CD14-positive monocyte (primary cell): ENCODE data around the gene RGS7. TPM values are rescaled to one million over a fixed set of nuclear protein-coding genes. Genes with fewer than 3 reads are reported as not detected.

ENCODE experiments used
- DNase-seq, 3 donors: peaks; one replicate each; pipeline ENCODE4 v3.0.0-alpha.2; 2011 to 2022
- H2AFZ ChIP-seq: 2 replicates; pipeline ENCODE4 v1.6.0; 2012; ENCODE audit warnings: mild to moderate bottlenecking, low read depth, low read length, inconsistent platforms; ENCODE audit not compliant: insufficient read depth, poor library complexity, severe bottlenecking
- H3K27ac ChIP-seq, 2 donors: 1 replicate in 1 of 2; 2 replicates in 1 of 2; pipeline ENCODE4 v1.5.1; 2012 to 2013; ENCODE audit warnings: low read length in 2 of 2, control low read depth in 1 of 2, inconsistent platforms in 1 of 2, low read depth in 1 of 2, mild to moderate bottlenecking in 1 of 2
- H3K27me3 ChIP-seq, 2 donors: one replicate each; pipeline versions ENCODE4 v1.6.0 to v1.6.1; 2011 to 2013; ENCODE audit warnings: low read length in 2 of 2; ENCODE audit not compliant: control insufficient read depth in 2 of 2, insufficient read depth in 2 of 2
- H3K36me3 ChIP-seq, 2 donors: replicated peaks in 1 of 2; 1 replicate in 1 of 2; 2 replicates in 1 of 2; pipeline versions ENCODE4 v1.5.1 to v1.6.1; 2012 to 2013; ENCODE audit warnings: low read length in 2 of 2, control low read depth in 1 of 2, inconsistent platforms in 1 of 2, mild to moderate bottlenecking in 1 of 2; ENCODE audit not compliant: insufficient read depth in 2 of 2, control insufficient read depth in 1 of 2
- H3K4me1 ChIP-seq, 2 donors: 1 replicate in 1 of 2; 2 replicates in 1 of 2; pipeline versions ENCODE4 v1.5.1 to v1.6.1; 2012 to 2013; ENCODE audit warnings: low read length in 2 of 2, control low read depth in 1 of 2, inconsistent platforms in 1 of 2, mild to moderate bottlenecking in 1 of 2, moderate library complexity in 1 of 2; ENCODE audit not compliant: insufficient read depth in 2 of 2, control insufficient read depth in 1 of 2
- H3K4me2 ChIP-seq: replicated peaks from 2 replicates; pipeline ENCODE3; 2012; ENCODE audit warnings: low read length, moderate library complexity, mild to moderate bottlenecking; ENCODE audit not compliant: poor library complexity, severe bottlenecking; ENCODE audit errors: extremely low read depth
- H3K4me3 ChIP-seq, 3 experiments: fragments of 200-600 bp in 1 of 3; sonication (generic) in 1 of 3; replicated peaks in 1 of 3; 1 replicate in 2 of 3; 2 replicates in 1 of 3; pipeline ENCODE4 v1.5.1; 2011 to 2013; ENCODE audit warnings: low read length in 3 of 3, mild to moderate bottlenecking in 3 of 3, control low read depth in 2 of 3, low read depth in 2 of 3, inconsistent platforms in 1 of 3, moderate library complexity in 1 of 3
- H3K79me2 ChIP-seq: 2 replicates; pipeline ENCODE4 v1.6.0; 2012; ENCODE audit warnings: mild to moderate bottlenecking, control low read depth, inconsistent platforms, low read length, moderate library complexity; ENCODE audit not compliant: insufficient read depth
- H3K9ac ChIP-seq: 2 replicates; pipeline ENCODE4 v1.6.0; 2017; ENCODE audit warnings: low read length, mild to moderate bottlenecking; ENCODE audit not compliant: insufficient read depth, poor library complexity, severe bottlenecking
- H3K9me3 ChIP-seq, 2 donors: replicated peaks in 1 of 2; 1 replicate in 1 of 2; 2 replicates in 1 of 2; pipeline versions ENCODE4 v1.5.1 to v1.6.1; 2012 to 2013; ENCODE audit warnings: low read length in 2 of 2, control low read depth in 1 of 2; ENCODE audit not compliant: control insufficient read depth in 1 of 2, insufficient read depth in 1 of 2
- H4K20me1 ChIP-seq: 2 replicates; pipeline ENCODE4 v1.6.0; 2012; ENCODE audit warnings: mild to moderate bottlenecking, low read length, control low read depth, moderate library complexity; ENCODE audit not compliant: insufficient read depth
- H3K27ac Mint-ChIP-seq, 7 donors: one replicate each; pipeline ENCODE4 v1.8.0; 2020; ENCODE audit warnings: mild to moderate bottlenecking in 7 of 7, mixed read lengths in 7 of 7, moderate library complexity in 6 of 7, inconsistent platforms in 2 of 7
- H3K27me3 Mint-ChIP-seq, 3 donors: one replicate each; pipeline ENCODE4 v1.8.0; 2021 to 2022; ENCODE audit warnings: low read depth in 3 of 3, mild to moderate bottlenecking in 3 of 3, mixed read lengths in 3 of 3, moderate library complexity in 3 of 3, inconsistent platforms in 1 of 3
- H3K36me3 Mint-ChIP-seq, 2 donors: one replicate each; pipeline ENCODE4 v1.8.0; 2020; ENCODE audit warnings: mixed read lengths in 2 of 2, inconsistent platforms in 1 of 2, mild to moderate bottlenecking in 1 of 2
- H3K4me1 Mint-ChIP-seq: one replicate; pipeline ENCODE4 v1.8.0; 2020; ENCODE audit warnings: mild to moderate bottlenecking, mixed read lengths
- H3K4me3 Mint-ChIP-seq, 2 donors: one replicate each; pipeline ENCODE4 v1.8.0; 2020; ENCODE audit warnings: mild to moderate bottlenecking in 2 of 2, mixed read lengths in 2 of 2, moderate library complexity in 1 of 2
- H3K9me3 Mint-ChIP-seq, 7 donors: one replicate each; pipeline ENCODE4 v1.8.0; 2020 to 2022; ENCODE audit warnings: mixed read lengths in 7 of 7, mild to moderate bottlenecking in 6 of 7, moderate library complexity in 6 of 7, inconsistent platforms in 2 of 7
- CTCF ChIP-seq: fragments of 200-600 bp; IDR thresholded peaks from one replicate; pipeline ENCODE4 v1.8.0; 2022; ENCODE audit warnings: antibody characterized with exemption, mild to moderate bottlenecking
- WGBS: methylation state at CpG from one replicate; pipeline ENCODE4 v1.1.5; 2013; ENCODE audit warnings: missing lambda C conversion rate; ENCODE audit not compliant: insufficient coverage; 5-methylcytosine and 5-hydroxymethylcytosine counted together
- intact Hi-C, 2 donors: fragments of 100-400 bp; cut with micrococcal nuclease; formaldehyde crosslinking; loops; one replicate each; pipeline versions ENCODE4 v1.15.0 to v1.15.1; 2023
- polyA plus RNA-seq, 3 donors: library from polyadenylated mRNA; depleted of rRNA in 1 of 3; unstranded in 2 of 3; stranded (reverse) in 1 of 3; fragments of 300-500 nt in 2 of 3; fragments of >200 nt in 1 of 3; fragmentation: Illumina TruSeq in 2 of 3; gene quantifications; 1 replicate in 2 of 3; 2 replicates in 1 of 3; pipeline ENCODE4 v1.2.3, GENCODE V29; 2012 to 2021

Gene RGS7
- polyA plus RNA-seq, 3 donors: not detected

- no peaks in the 10 kb centered on the region for H3K4me1 ChIP-seq
- TF ChIP-seq CTCF: no peak
- no peak overlapping the region for H3K27ac Mint-ChIP-seq
Observed at GRCh38 chr1:240827786-240828185, 529.2 kb downstream of the RGS7 start.

GRCh38 chr1:240824238-240824637 lies 532.8 kb downstream of the RGS7 start:
- no peak overlapping the region for H3K4me3 Mint-ChIP-seq
- no peak overlapping the region for H3K4me3 ChIP-seq
- intact Hi-C loops: no loop called here

More at GRCh38 chr1:240827786-240828185, 529.2 kb downstream of the RGS7 start:
- no peak overlapping the region for H2AFZ ChIP-seq
- no peaks in the 10 kb centered on the region for H4K20me1 ChIP-seq
- no peak overlapping the region for H3K27ac ChIP-seq
- intact Hi-C loops: no loop called here
- no peaks in the 10 kb centered on the region for H3K79me2 ChIP-seq
- H3K4me2 ChIP-seq: no peak overlapping the region
- no peak overlapping the region for H3K9ac ChIP-seq
- H3K27me3 ChIP-seq: no peaks in the 10 kb centered on the region
- no CpG with 5 or more reads among the region's 1 CpG for WGBS
- Mint-ChIP-seq H3K27me3 (peaks cover 0 to 2% (median 2%) of the 10 kb centered on the region in 3 donors), H3K36me3 (no peaks in the 10 kb centered on the region), H3K4me1 (no peaks in the 10 kb centered on the region), H3K4me3 (no peak overlapping the region), H3K9me3 (peaks cover 0 to 8% (median 5%) of the 10 kb centered on the region in 7 donors)
- no peak overlapping the region for H3K4me3 ChIP-seq
- no peak for DNase-seq
- H3K9me3 ChIP-seq: peaks cover 10 to 16% of the 10 kb centered on the region in 2 donors
- H3K36me3 ChIP-seq: no peaks in the 10 kb centered on the region

More at GRCh38 chr1:240824238-240824637, 532.8 kb downstream of the RGS7 start:
- no peaks in the 10 kb centered on the region for H3K4me1 ChIP-seq
- WGBS: 85% methylated on average over 7 of the region's 9 CpGs
- H3K36me3 ChIP-seq: no peaks in the 10 kb centered on the region
- no peaks in the 10 kb centered on the region for H3K79me2 ChIP-seq
- H3K4me1 Mint-ChIP-seq: no peaks in the 10 kb centered on the region
- peaks cover 10 to 23% of the 10 kb centered on the region in 2 donors for H3K9me3 ChIP-seq
- H3K36me3 Mint-ChIP-seq: no peaks in the 10 kb centered on the region
- peaks cover 0 to 2% (median 2%) of the 10 kb centered on the region in 3 donors for H3K27me3 Mint-ChIP-seq
- no peak overlapping the region for H3K27ac ChIP-seq
- H3K27ac Mint-ChIP-seq: no peak overlapping the region
- H3K9me3 Mint-ChIP-seq: peaks cover 2 to 17% (median 7%) of the 10 kb centered on the region in 7 donors
- H3K4me2 ChIP-seq: no peak overlapping the region
- H4K20me1 ChIP-seq: no peaks in the 10 kb centered on the region
- no peak overlapping the region for H3K9ac ChIP-seq
- TF ChIP-seq CTCF: no peak
- H3K27me3 ChIP-seq: no peaks in the 10 kb centered on the region
- no peak for DNase-seq
- H2AFZ ChIP-seq: no peak overlapping the region
